ENCODE results near the gene CNR1. TPM values are rescaled to one million over a fixed set of nuclear protein-coding genes. Genes with fewer than 3 reads are reported as not detected.

CNR1 gene
- total RNA-seq, 2 experiments from 2014 or later: not detected

DNA sequence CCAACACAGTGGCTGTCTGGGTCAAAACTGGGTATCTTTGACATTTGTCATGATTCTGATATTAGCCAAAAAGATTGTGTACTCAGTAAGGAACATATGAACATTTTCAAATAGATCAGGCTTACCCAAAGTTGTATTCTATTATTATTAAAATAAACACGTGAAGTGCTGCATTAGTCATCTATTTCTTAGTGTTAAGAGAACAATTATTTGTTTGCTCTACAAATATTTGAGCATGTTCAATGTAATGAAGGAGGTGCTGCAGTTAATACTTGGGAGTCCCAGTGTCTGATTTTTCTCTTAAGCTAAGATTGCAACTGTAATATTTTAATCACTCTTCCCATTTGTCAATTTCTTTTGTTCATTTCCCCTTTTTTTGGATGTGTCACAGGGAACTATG is 28.2 kb downstream of the CNR1 start:
- POLR2A ChIA-PET: no interaction called here
- no peaks in the 10 kb centered on the region for H3K4me1 Mint-ChIP-seq (ENCODE audit: low read depth)

DNA sequence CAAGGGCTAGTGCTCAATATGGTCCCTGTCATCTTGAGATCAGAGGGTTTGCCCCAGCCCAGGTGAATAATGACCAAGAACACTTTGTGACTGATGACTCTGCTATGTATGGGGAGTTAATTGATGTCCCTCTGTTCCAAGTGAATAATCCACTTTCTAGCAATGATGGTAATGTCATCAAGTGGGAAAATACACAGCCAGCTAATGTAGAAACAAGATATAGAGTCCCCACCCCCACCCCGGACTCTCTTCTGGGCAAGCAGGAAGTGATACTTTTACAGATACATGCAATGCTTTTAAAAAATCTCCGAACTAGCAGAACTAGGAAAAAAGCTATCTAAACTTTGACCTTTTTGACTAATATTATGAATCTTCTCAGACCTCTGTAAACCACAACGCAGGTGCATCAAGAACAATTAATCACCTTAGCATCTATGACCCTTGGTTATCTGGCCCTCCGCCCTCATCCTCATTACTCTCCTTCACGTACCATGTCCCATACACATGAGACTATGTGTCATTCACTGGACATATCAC is 30.5 kb downstream of the CNR1 start:
- Mint-ChIP-seq H3K4me3 (no peak overlapping the region), H3K27me3 (no peaks in the 10 kb centered on the region), H3K4me1 (ENCODE audit: low read depth) (no peaks in the 10 kb centered on the region), H3K9me3 (no peaks in the 10 kb centered on the region), H3K36me3 (no peaks in the 10 kb centered on the region), H3K27ac (no peak overlapping the region)
- no peak for DNase-seq
- CTCF ChIA-PET: no interaction called here
- intact Hi-C loops (cut with micrococcal nuclease): no loop called here
- POLR2A ChIA-PET: no interaction called here

More for the DNA sequence above, 28.2 kb downstream of the CNR1 start:
- no peak overlapping the region for H3K27ac Mint-ChIP-seq
- CTCF ChIA-PET: no interaction called here
- intact Hi-C loops (cut with micrococcal nuclease): no loop called here
- H3K36me3 Mint-ChIP-seq: no peaks in the 10 kb centered on the region
- no peaks in the 10 kb centered on the region for H3K27me3 Mint-ChIP-seq
- DNase-seq: no peak
- H3K9me3 Mint-ChIP-seq: no peaks in the 10 kb centered on the region
- H3K4me3 Mint-ChIP-seq: no peak overlapping the region

DNA sequence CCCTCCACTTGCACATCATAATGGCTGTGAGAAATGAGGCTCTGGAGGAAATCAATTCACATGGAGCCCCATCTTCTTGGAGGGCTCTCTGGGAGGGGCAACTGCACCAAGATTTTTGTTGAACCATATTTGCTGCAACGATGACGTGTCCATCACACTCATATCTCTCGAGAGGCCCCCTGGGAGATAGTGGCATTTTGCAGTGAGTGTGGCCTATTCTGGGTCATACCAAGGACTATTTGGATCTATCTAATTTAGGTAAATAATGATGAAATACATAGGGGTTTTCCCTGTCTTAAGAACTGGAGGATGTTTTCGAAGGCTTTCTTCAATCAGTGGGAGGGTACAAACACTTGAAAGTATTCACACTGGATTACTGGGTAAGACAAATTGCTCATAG is 31.6 kb downstream of the CNR1 start:
- ChIA-PET CTCF (no interaction called here), POLR2A (no interaction called here)
- H3K9me3 Mint-ChIP-seq: no peaks in the 10 kb centered on the region
- intact Hi-C loops (cut with micrococcal nuclease): no loop called here
- no peak for DNase-seq
- no peaks in the 10 kb centered on the region for H3K27me3 Mint-ChIP-seq
- H3K4me3 Mint-ChIP-seq: no peak overlapping the region
- H3K4me1 Mint-ChIP-seq (ENCODE audit: low read depth): no peaks in the 10 kb centered on the region
- no peaks in the 10 kb centered on the region for H3K36me3 Mint-ChIP-seq
- no peak overlapping the region for H3K27ac Mint-ChIP-seq

DNA sequence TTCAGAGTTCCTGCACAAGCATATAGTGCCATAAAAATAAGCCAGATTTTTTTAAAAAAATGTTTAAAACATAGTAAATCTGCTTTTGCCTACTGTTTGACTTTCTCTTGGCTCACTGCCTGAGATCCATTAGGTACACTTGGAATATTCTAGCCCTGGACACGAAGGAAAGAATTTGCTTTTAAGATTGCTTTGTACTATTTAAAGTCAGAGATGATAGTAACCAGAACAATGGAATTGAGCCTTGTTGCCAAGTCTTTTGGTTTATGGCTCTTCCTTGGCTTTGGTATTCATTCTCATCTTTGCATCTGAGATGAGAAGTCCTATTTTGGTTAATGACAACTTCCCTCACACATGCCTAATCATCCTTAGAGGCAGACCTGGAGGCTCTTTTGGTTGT is 32.4 kb downstream of the CNR1 start:
- H3K27ac Mint-ChIP-seq: no peak overlapping the region
- ChIA-PET POLR2A (no interaction called here), CTCF (no interaction called here)
- H3K9me3 Mint-ChIP-seq: no peaks in the 10 kb centered on the region
- DNase-seq: no peak
- no peaks in the 10 kb centered on the region for H3K27me3 Mint-ChIP-seq
- intact Hi-C loops (cut with micrococcal nuclease): no loop called here
- no peaks in the 10 kb centered on the region for H3K36me3 Mint-ChIP-seq
- no peak overlapping the region for H3K4me3 Mint-ChIP-seq
- no peaks in the 10 kb centered on the region for H3K4me1 Mint-ChIP-seq (ENCODE audit: low read depth)

DNA sequence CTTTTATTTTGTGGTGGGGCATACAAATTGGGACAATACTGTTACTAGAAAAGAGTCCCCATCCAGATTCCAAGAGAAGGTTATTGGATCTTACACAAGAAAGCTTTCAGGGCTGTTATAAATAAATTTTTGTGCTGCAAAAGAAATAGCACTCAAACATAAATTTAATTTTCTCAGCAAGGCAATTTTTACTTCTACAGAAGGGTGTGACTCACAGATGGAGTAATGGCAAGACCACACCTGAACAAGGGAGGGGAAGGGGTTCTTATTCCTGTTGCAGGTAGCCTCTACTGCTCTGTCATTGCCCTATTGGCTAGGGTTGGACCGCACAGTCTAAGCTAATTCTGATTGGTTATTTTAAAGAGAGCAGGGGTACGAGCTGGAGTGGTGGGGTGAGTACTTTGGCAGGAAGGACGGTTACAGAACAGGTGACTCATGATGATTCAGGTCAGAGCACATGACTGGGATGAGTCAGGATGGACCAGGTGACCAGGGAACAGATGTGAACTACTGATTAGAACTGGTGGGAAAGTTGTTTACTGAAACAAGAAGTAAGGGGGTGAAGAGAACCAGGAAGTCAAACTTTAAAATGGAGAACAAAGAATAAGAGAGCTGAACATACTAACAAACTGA is 41.1 kb downstream of the CNR1 start:
- H3K36me3 Mint-ChIP-seq: no peaks in the 10 kb centered on the region
- H3K4me3 Mint-ChIP-seq: no peak overlapping the region
- peaks cover 1% of the 10 kb centered on the region for H3K27me3 Mint-ChIP-seq
- H3K27ac Mint-ChIP-seq: no peak overlapping the region
- CTCF ChIA-PET: no interaction called here
- no peak for DNase-seq
- intact Hi-C loops (cut with micrococcal nuclease): no loop called here
- POLR2A ChIA-PET: no interaction called here
- no peaks in the 10 kb centered on the region for H3K4me1 Mint-ChIP-seq (ENCODE audit: low read depth)
- peaks cover 18% of the 10 kb centered on the region for H3K9me3 Mint-ChIP-seq

DNA sequence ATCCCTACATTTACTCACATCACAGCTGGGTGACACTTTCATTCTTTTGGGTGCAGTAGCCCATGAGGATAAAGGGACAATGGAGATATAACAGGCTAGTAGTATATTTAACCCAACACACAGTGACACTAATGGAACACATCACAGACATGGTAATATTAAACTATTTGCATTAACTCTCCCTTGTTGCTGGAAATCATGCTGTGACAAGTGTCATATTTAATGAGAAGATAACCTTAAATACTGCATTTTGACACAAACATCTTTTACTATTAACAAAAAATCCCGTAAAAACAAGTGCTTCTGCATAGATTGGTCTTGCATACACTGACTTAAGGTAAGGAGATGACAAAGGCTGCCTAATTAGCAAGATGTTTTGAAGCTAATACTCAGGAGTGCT is 45.5 kb downstream of the CNR1 start:
- CTCF ChIA-PET: no interaction called here
- POLR2A ChIA-PET: no interaction called here

DNA sequence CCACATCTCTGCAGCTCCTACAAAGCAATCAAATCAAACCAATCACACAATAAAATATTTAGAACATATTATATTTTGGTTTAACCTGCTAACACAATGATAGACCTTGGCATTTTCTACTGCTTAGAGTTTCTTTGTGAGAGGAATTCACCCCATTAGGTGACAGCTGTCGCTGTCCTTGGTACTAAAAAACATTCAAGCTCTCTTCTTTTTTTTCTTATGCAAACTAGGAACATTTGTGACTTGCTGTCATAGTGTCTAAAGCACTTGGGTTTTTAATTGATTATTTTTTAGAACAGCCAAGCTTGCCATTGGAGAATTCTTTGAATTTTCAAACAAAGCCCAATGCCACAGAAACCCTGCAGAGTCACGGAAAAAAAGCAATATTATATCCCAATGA is 46.4 kb downstream of the CNR1 start:
- ChIA-PET POLR2A (no interaction called here), CTCF (no interaction called here)
- H3K9me3 Mint-ChIP-seq: peaks cover 4% of the 10 kb centered on the region
- no peak for DNase-seq
- no peaks in the 10 kb centered on the region for H3K36me3 Mint-ChIP-seq
- H3K27me3 Mint-ChIP-seq: peaks cover 2% of the 10 kb centered on the region
- H3K4me3 Mint-ChIP-seq: no peak overlapping the region
- no peaks in the 10 kb centered on the region for H3K4me1 Mint-ChIP-seq (ENCODE audit: low read depth)
- intact Hi-C loops (cut with micrococcal nuclease): no loop called here
- no peak overlapping the region for H3K27ac Mint-ChIP-seq

More for the DNA sequence above, 45.5 kb downstream of the CNR1 start:
- Mint-ChIP-seq H3K36me3 (no peaks in the 10 kb centered on the region), H3K9me3 (peaks cover 12% of the 10 kb centered on the region), H3K4me1 (ENCODE audit: low read depth) (no peaks in the 10 kb centered on the region), H3K27me3 (peaks cover 2% of the 10 kb centered on the region), H3K4me3 (no peak overlapping the region), H3K27ac (no peak overlapping the region)
- intact Hi-C loops (cut with micrococcal nuclease): no loop called here
- no peak for DNase-seq

DNA sequence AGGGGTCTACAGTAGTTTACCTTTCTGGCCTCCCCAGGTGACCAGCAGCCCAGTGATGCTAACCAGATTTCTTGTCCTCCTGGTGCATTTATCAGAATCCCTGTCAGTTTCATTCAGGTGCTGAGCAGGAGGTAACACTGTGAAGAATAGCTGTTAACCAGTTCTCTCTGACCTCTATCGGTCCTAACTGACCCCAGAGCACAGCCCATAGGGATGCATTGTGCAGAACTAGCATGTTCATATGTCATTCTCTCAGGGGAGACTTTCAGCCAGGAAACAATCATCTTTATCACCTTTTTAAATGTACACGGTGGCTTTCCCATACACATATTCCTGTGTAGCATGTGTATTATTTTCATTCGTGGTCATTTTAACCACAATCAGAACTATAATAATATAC is 49.9 kb downstream of the CNR1 start:
- Mint-ChIP-seq H3K4me3 (no peak overlapping the region), H3K27ac (no peak overlapping the region), H3K36me3 (no peaks in the 10 kb centered on the region), H3K9me3 (no peaks in the 10 kb centered on the region), H3K4me1 (ENCODE audit: low read depth) (no peaks in the 10 kb centered on the region), H3K27me3 (peaks cover 9% of the 10 kb centered on the region)
- ChIA-PET CTCF (no interaction called here), POLR2A (no interaction called here)
- DNase-seq: no peak
- intact Hi-C loops (cut with micrococcal nuclease): no loop called here

DNA sequence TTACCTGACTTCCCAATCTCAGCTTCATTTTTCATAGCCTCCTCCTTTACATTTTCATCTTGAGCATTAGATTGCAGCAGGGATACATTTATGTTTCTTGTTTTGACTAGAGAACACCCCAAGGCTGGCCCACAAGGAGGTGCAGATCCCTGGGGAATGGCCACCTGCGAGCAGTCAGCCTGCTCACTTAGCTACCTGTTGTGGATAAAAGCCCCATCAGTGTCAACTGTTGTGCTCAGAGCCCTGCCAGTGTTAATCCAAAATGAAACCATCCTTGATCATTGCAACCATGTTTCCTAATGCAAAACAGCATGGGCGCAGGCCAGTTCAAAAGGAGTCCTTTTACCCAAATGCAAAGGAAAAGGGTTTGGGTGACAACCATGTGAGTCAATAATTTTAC is 50.8 kb downstream of the CNR1 start:
- ChIA-PET POLR2A (no interaction called here), CTCF (no interaction called here)
- Mint-ChIP-seq H3K27me3 (peaks cover 11% of the 10 kb centered on the region), H3K4me3 (no peak overlapping the region), H3K36me3 (no peaks in the 10 kb centered on the region), H3K27ac (no peak overlapping the region), H3K4me1 (ENCODE audit: low read depth) (no peaks in the 10 kb centered on the region), H3K9me3 (no peaks in the 10 kb centered on the region)
- intact Hi-C loops (cut with micrococcal nuclease): no loop called here
- no peak for DNase-seq

DNA sequence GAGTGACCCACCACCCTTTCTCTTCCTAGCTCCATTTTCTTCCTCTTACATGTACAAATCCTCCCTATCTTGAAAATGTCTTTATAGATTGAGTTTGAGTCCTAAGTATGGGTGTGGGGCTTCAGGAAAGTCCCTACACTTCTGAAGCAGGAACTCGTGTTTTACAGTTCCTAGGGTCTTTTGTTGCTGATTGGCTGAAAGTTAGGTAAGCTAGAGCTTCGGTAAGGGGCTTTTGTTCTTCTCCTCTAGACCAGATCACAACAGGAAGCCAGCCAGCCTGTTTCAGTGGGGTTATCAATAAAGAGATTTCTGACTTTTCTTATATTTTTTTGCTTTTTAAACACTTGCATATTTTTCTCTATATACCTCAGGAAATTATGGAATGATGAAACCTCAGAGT is 51.3 kb downstream of the CNR1 start:
- Mint-ChIP-seq H3K4me1 (ENCODE audit: low read depth) (no peaks in the 10 kb centered on the region), H3K9me3 (no peaks in the 10 kb centered on the region), H3K36me3 (no peaks in the 10 kb centered on the region), H3K4me3 (no peak overlapping the region), H3K27me3 (peaks cover 9% of the 10 kb centered on the region), H3K27ac (no peak overlapping the region)
- ChIA-PET CTCF (no interaction called here), POLR2A (no interaction called here)
- DNase-seq: no peak
- intact Hi-C loops (cut with micrococcal nuclease): no loop called here

DNA sequence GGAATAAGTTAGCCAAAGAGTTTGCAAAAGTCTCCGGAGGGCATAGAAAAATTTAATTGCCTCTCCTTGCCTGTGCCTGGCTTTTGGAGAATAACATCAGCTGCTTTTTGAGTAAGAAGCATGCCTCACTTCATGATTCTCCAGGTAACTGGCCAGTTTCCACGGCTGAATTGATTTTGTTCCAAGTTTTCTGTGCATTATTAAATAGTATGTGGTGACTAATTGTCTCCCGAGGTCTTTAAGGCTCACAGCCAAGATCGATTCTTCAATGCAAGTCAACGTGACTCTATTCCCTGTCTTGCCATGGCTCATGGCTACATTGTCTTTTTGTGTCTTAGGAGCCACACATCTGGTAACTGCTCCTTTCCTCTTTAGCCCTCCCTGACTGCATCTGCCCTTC is 54.2 kb downstream of the CNR1 start:
- intact Hi-C loops (cut with micrococcal nuclease): no loop called here
- Mint-ChIP-seq H3K4me1 (ENCODE audit: low read depth) (no peaks in the 10 kb centered on the region), H3K9me3 (no peaks in the 10 kb centered on the region), H3K27me3 (peaks cover 9% of the 10 kb centered on the region), H3K36me3 (no peaks in the 10 kb centered on the region), H3K4me3 (no peak overlapping the region), H3K27ac (no peak overlapping the region)
- ChIA-PET CTCF (no interaction called here), POLR2A (no interaction called here)
- DNase-seq: no peak

DNA sequence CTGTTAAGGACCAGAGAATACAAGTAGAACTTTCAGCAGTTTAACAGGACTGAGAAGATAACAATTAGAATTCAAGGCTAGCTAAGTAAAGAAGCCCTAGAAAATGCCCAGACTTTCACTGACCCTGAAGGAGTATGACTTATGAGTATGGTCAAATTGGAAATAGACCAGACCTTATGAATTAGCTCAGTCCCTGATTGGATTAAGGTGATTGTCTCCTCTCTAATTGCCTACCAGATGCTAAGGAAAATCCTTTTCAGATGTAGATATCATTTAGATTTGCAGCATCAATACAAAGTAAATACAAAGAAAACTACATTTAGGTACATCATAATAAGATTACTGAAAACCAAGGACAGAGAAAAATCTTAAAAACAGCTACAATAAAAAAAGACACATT is 58.9 kb downstream of the CNR1 start:
- Mint-ChIP-seq H3K9me3 (no peaks in the 10 kb centered on the region), H3K27me3 (peaks cover 5% of the 10 kb centered on the region), H3K4me1 (ENCODE audit: low read depth) (no peaks in the 10 kb centered on the region), H3K4me3 (no peak overlapping the region), H3K27ac (no peak overlapping the region), H3K36me3 (no peaks in the 10 kb centered on the region)
- ChIA-PET POLR2A (no interaction called here), CTCF (no interaction called here)
- intact Hi-C loops (cut with micrococcal nuclease): no loop called here
- DNase-seq: no peak

DNA sequence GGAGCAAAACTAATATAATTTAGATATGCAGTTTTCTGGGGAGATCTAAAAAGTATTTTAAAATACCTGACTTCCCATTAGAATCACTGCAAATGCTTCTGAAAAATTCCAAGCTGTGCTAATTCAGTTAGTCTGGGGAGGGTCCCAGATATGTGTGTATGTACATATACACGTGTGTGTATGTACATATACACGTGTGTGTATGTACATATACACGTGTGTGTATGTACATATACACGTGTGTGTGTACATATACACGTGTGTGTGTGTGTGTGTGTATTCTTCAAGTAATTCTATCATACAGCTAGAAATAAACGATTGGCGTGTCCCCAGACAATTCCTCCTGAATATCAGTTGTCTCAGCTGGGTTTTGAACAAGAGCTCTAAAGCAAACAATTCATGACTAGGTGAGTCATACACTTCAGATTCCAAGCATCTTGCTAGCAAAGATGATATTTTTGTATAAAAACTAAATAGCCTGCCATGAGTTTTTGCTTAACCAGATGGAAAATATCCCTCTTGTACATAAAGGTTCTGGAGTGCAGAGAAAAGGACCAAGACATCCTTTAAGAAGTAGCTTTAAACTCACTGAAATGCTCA is 60.3 kb downstream of the CNR1 start:
- Mint-ChIP-seq H3K9me3 (no peaks in the 10 kb centered on the region), H3K36me3 (no peaks in the 10 kb centered on the region), H3K4me3 (no peak overlapping the region), H3K27me3 (no peaks in the 10 kb centered on the region), H3K4me1 (ENCODE audit: low read depth) (no peaks in the 10 kb centered on the region), H3K27ac (no peak overlapping the region)
- DNase-seq: no peak
- ChIA-PET POLR2A (no interaction called here), CTCF (no interaction called here)
- intact Hi-C loops (cut with micrococcal nuclease): no loop called here

Data from activated CD4-positive, alpha-beta memory T cell treated with anti-CD3 and anti-CD28 coated beads for 36 hours (primary cell).